GM12873 (cell line): ENCODE measurements around the gene CMC4.

Experiments
- TF ChIP-seq, protein P1 (sequence below): IDR thresholded peaks from 2 replicates; pipeline ENCODE4 v1.5.1; 2012; ENCODE audit warnings: low read depth, mild to moderate bottlenecking, moderate library complexity, low read length, control low read depth; ENCODE audit not compliant: insufficient read depth; ENCODE audit errors: missing control alignments

Gene CMC4, protein sequence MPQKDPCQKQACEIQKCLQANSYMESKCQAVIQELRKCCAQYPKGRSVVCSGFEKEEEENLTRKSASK

DNA sequence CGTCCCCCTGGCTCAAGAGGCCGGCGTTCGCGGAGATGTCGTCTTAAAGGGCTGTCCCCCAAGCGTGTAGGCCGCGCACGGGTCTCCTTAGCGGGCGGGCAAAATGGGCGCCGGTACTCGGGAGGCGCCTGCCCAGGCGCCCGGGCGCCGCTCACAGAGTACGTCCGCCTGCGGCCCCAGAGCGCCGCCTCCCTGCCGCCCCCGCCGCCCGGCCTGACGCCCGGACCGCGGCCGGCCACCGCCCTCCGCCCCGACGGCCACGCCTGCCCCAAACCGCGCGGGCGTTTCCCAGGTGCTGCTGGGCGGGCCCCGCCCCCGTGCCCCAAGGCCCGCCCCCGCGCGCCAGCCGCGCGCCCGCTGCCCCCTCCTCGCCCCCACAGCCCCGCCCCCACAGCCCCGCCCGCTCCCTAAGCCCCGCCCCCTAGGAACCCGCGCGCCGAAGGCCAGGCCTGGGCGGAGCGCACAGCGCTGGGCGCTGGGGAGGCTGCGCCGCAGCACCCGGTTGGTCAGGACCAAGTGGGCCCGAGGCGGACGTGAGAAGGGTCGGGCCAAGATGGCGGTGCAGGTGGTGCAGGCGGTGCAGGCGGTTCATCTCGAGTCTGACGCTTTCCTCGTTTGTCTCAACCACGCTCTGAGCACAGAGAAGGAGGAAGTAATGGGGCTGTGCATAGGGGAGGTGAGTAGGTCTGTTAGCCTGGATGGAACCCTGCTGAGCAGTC, at the start of gene CMC4, which contains the start of the genes BRCC3 and MTCP1:
Gene CMC4 (minus strand): TSS at position 162 of the 719 bp plus-strand sequence. CDS start 7,113 bp downstream, outside the sequence.
Gene BRCC3 (plus strand): TSS at position 534 of the 719 bp plus-strand sequence. CDS start 20 bp downstream, at position 554.
Gene MTCP1 (minus strand): TSS at position 162 of the 719 bp plus-strand sequence. CDS start 5,126 bp downstream, outside the sequence.
- TF ChIP-seq, protein P1, sequence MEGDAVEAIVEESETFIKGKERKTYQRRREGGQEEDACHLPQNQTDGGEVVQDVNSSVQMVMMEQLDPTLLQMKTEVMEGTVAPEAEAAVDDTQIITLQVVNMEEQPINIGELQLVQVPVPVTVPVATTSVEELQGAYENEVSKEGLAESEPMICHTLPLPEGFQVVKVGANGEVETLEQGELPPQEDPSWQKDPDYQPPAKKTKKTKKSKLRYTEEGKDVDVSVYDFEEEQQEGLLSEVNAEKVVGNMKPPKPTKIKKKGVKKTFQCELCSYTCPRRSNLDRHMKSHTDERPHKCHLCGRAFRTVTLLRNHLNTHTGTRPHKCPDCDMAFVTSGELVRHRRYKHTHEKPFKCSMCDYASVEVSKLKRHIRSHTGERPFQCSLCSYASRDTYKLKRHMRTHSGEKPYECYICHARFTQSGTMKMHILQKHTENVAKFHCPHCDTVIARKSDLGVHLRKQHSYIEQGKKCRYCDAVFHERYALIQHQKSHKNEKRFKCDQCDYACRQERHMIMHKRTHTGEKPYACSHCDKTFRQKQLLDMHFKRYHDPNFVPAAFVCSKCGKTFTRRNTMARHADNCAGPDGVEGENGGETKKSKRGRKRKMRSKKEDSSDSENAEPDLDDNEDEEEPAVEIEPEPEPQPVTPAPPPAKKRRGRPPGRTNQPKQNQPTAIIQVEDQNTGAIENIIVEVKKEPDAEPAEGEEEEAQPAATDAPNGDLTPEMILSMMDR = no peak

DNA sequence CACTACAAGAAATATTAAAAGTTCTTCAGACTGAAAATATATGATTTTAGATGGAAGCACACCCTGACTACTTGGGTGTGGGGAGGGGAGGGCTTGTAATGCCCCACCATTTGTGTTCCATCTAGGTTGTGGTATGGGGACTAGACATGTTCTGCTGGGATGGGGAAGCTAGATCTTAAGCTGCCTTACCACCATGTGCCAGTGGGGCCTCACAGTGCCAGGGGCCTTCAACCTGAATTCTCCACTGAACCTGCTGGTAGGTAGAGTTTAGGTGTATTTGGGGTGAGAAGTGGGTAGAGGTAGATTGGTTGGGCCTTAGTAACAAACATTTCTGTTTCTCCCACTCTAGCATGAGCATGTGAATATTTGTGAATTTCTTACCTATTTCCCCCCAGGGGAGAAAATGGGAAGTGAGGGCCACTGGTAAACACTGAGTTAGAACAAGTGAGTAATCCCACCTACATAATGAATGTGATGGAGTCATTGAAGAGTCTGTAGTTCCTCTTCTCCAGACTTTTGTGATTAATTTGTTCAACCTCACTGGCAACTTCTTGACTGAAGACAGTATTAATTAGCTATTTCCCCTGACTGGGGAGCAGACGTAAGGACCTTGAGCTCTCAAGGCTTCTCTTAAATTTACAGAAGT, 44.4 kb upstream of the CMC4 start:
- TF ChIP-seq, protein P1 = no peak

DNA sequence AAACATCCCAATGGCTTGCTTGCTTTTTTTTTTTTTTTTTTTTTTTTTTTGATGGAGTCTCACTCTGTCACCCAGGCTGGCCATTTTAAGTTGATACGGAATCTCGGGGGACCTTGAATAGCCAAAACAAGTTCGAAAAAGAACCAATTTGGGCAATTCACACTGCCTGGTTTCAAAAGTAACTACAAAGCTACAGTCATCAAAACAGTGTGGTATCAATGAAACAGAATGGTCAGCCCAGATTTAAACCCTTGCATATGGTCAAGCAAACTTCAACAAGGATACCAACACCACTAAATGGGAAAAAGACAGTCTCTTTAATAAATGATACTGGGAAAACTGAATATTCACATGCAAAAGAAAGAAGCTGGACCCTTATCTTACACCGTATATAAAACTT, 42.2 kb upstream of the CMC4 start:
- TF ChIP-seq, protein P1 = no peak

DNA sequence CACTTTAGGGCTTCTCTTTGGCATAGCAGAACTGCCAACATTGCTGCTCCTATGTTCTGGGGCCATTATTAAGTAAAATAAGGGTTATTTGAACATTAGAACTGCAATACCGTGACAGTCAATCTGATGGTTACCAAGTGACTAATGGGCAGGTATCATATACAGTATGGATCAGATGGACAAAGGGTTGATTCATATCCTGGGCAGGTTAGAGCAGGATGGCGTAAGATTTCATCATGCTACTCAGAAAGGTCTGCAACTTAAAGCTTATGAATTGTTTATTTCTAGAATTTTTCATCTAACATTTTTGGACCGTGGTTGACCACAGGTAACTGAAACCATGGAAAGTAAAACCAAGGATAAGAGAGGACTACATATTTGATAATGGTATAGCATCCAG, 41.2 kb upstream of the CMC4 start:
- TF ChIP-seq, protein P1 = no peak

DNA sequence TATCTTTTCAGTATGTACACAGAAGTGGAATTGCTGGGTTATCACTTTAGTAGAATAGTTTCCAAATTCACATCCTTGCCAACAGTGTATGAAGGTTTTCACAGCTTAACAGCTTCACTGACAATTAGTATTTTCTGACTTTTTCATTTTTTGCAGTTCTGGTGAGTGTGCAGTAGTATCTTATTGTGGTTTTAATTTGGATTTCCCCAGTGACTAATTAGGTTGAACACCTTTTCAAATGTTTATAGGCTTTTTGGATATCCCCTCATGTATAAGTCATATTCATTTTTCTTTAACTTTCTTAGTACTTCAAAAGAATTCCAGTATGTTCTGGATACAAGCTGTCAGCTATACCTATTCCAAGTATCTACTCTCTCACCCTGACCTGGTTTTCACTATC, 37.5 kb upstream of the CMC4 start:
- TF ChIP-seq, protein P1 = no peak

DNA sequence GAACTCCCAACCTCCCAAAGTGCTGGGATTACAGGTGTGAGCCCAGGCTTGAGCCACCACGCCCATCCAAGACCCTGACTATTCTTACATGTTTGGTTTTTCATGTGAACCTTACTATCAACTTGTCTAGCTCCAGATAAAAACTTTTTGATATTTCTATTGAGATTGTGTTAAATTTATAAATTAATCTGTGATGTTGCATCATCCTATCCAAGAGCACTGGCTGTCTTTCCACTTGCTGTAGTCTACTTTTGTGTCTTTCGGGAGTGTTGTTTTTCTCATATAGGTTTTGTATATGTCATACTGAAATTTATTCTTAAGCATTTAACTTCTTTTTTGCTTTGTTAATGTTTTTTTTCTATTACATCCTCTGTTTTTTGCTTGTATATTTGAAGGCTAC, 35.0 kb upstream of the CMC4 start:
- TF ChIP-seq, protein P1 = no peak

DNA sequence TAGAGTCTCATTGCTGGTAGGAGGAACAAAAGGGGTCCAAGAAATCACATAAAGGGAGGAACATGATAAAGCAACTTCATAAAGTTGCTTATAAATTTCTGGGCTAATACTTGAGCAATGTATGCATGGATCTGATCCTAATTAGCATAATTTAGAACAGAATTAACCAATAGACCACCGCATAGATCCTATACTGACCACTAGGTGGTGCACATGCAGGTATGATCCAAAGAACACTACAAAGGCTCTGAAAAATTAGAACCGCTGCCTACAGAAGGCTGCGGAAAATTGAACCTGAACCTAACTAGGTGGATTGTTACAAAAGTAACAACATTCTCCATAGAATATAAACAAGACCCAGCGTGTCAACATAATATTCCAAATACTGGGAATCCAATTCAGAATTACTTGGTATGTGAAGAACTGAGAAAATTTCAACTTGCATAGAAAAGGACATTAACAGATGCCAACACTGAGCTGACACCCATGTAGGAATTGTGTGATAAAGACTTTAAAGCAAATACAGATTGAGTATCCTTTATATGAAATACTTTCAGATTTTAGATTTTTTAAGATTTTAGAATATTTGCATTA, 23.6 kb upstream of the CMC4 start:
- TF ChIP-seq, protein P1 = peak; percentile 67
